BJ (cell line): ENCODE data around the gene QARS1. TPM values are rescaled to one million over a fixed set of nuclear protein-coding genes. Genes with fewer than 3 reads are reported as not detected.

Source experiments
- CTCF ChIA-PET: fragments of 350-600 bp; formaldehyde crosslinking; extraction: SDS; loops from one replicate; lab custom pipeline; 2021; ENCODE audit warnings: antibody characterized with exemption, inconsistent platforms; lab: Yijun Ruan, JAX
- POLR2A ChIA-PET: fragments of 300-600 bp; sonication (Branson Sonifier 250); formaldehyde crosslinking; extraction: SDS; loops from one replicate; lab custom pipeline; 2021; ENCODE audit warnings: antibody characterized with exemption; lab: Charles Lee
- DNase-seq: peaks from one replicate; pipeline ENCODE4 v3.0.0-alpha.2; 2011; ENCODE audit warnings: low read depth
- H3K27me3 ChIP-seq: 2 replicates; pipeline ENCODE4 v1.6.0; 2011; ENCODE audit warnings: low read length; ENCODE audit not compliant: control insufficient read depth, insufficient read depth
- H3K36me3 ChIP-seq: 2 replicates; pipeline ENCODE4 v1.5.1; 2011; ENCODE audit warnings: low read length; ENCODE audit not compliant: control insufficient read depth, insufficient read depth
- H3K4me3 ChIP-seq: 2 replicates; pipeline ENCODE4 v1.5.1; 2011; ENCODE audit warnings: low read depth, mild to moderate bottlenecking, control low read depth, low read length
- CTCF ChIP-seq: IDR thresholded peaks from 2 replicates; pipeline ENCODE4 v1.5.1; 2011; ENCODE audit warnings: low read depth, mild to moderate bottlenecking, control low read depth, inconsistent platforms, low read length, moderate library complexity; ENCODE audit not compliant: insufficient read depth
- polyA plus RNA-seq: library from polyadenylated mRNA; depleted of rRNA; stranded (reverse); fragments of >200 nt; gene quantifications from 2 replicates; pipeline ENCODE4 v1.2.3, GENCODE V29; 2011

The QARS1 gene
- polyA plus RNA-seq, 1 experiment: 339 TPM

GRCh38 chr3:49120438-49121131 lies 16.0 kb upstream of the QARS1 start, which contains the start of gene USP19:
USP19 (minus strand) TSS chr3:49120823; CDS start chr3:49119145, 1,678 bp downstream.
- Histone ChIP-seq H3K36me3 (peaks cover 65% of the 10 kb centered on the region), H3K27me3 (no peaks in the 10 kb centered on the region), H3K4me3 (peak within 1 kb of the TSS; percentile 94)
- CTCF ChIA-PET: interaction anchor here (0.7 to 2.6 kb wide), 2 partner anchors 12 to 151 kb away, joined by 3 to 12 read pairs; partner anchors contain the start of gene LAMB2
- TF ChIP-seq CTCF: no peak
- POLR2A ChIA-PET: interaction anchor here (0.6 to 2.2 kb wide), 2 partner anchors 12 to 14 kb away, joined by 4 to 9 read pairs; partner anchors contain the start of gene LAMB2
- peak; percentile 56 for DNase-seq

GRCh38 chr3:49120096-49120437 lies 15.5 kb upstream of the QARS1 start:
- TF ChIP-seq CTCF: no peak
- POLR2A ChIA-PET: interaction anchor here (2.2 kb wide), 1 partner anchor 14 kb away, joined by 9 read pairs; no protein-coding TSS in a partner anchor
- H3K27me3 ChIP-seq: no peaks in the 10 kb centered on the region
- CTCF ChIA-PET: interaction anchor here (1.0 to 2.6 kb wide), 2 partner anchors 9 to 13 kb away, joined by 5 to 12 read pairs; partner anchors contain the start of gene LAMB2
- no peak for DNase-seq
- peaks cover 66% of the 10 kb centered on the region for H3K36me3 ChIP-seq
- peak overlapping the region; percentile 94 for H3K4me3 ChIP-seq

GRCh38 chr3:49119439-49119838 lies 14.9 kb upstream of the QARS1 start:
- Histone ChIP-seq H3K36me3 (peaks cover 65% of the 10 kb centered on the region), H3K4me3 (peak overlapping the region; percentile 94), H3K27me3 (no peaks in the 10 kb centered on the region)
- CTCF ChIA-PET: interaction anchor here (1.0 to 2.6 kb wide), 2 partner anchors 9 to 14 kb away, joined by 5 to 12 read pairs; partner anchors contain the start of gene LAMB2
- no peak for DNase-seq
- no peak for TF ChIP-seq CTCF
- POLR2A ChIA-PET: interaction anchor here (1.0 kb wide), 1 partner anchor 112 kb away, joined by 3 read pairs; the partner anchor contains the start of gene WDR6

GRCh38 chr3:49119036-49119435 lies 14.5 kb upstream of the QARS1 start:
- POLR2A ChIA-PET: interaction anchor here (1.0 kb wide), 1 partner anchor 112 kb away, joined by 3 read pairs; the partner anchor contains the start of gene WDR6
- H3K4me3 ChIP-seq: no peak overlapping the region
- CTCF ChIA-PET: interaction anchor here (1.0 kb wide), 1 partner anchor 8 kb away, joined by 5 read pairs; no protein-coding TSS in a partner anchor
- H3K36me3 ChIP-seq: peaks cover 65% of the 10 kb centered on the region
- H3K27me3 ChIP-seq: no peaks in the 10 kb centered on the region
- no peak for TF ChIP-seq CTCF
- DNase-seq: no peak

GRCh38 chr3:49112262-49112661 lies 7.7 kb upstream of the QARS1 start:
- no peak for TF ChIP-seq CTCF
- POLR2A ChIA-PET: no interaction called here

More at GRCh38 chr3:49112262-49112661, 7.7 kb upstream of the QARS1 start:
- Histone ChIP-seq H3K4me3 (no peak overlapping the region), H3K36me3 (peaks cover 73% of the 10 kb centered on the region), H3K27me3 (no peaks in the 10 kb centered on the region)
- CTCF ChIA-PET: no interaction called here
- DNase-seq: no peak
